Regular cardiac myocyte (primary cell): ENCODE measurements around the gene MED22. TPM values are rescaled to one million over a fixed set of nuclear protein-coding genes. Genes with fewer than 3 reads are reported as not detected.

Experiments
- total RNA-seq: library from RNA; depleted of rRNA; stranded (reverse); fragments of >200 nt; gene quantifications from 2 replicates; pipeline ENCODE4 v1.2.3, GENCODE V29; 2014

Gene MED22
- 13.5 and 15.1 TPM in 2 replicates for total RNA-seq

GRCh38 chr9:133347985-133348717 is at the start of gene MED22, which contains the start of gene RPL7A:
Gene MED22 (minus strand): TSS chr9:133348131. CDS start chr9:133346662, 1,469 bp downstream.
Gene RPL7A (plus strand): TSS chr9:133348218. CDS start chr9:133348244, 26 bp downstream.

GRCh38 chr9:133375724-133376654 is 28.1 kb upstream of the MED22 start, which contains the start of the genes STKLD1 and SURF4:
Gene STKLD1 (plus strand): TSS chr9:133376366. CDS start chr9:133376474, 108 bp downstream.
Gene SURF4 (minus strand): TSS chr9:133376060. CDS start chr9:133375969, 91 bp downstream.

GRCh38 chr9:133356391-133357091 is 8.6 kb upstream of the MED22 start, which contains the start of the genes SURF1 and SURF2:
Gene SURF1 (minus strand): TSS chr9:133356487. CDS start chr9:133356453, 34 bp downstream.
Gene SURF2 (plus strand): TSS chr9:133356550. CDS start chr9:133356593, 43 bp downstream.

GRCh38 chr9:133335924-133336811 is 11.8 kb downstream of the MED22 start, which contains the start of gene SURF6:
Gene SURF6 (minus strand): TSS chr9:133336188. CDS start chr9:133336132, 56 bp downstream.

Other genes with a start within 250 kb of the MED22 start
- 23.4 and 38.5 TPM in 2 replicates for gene RALGDS, start 226.9 kb downstream of the MED22 start, total RNA-seq
- 3.3 and 4.5 TPM in 2 replicates for gene GBGT1, start 184.2 kb downstream of the MED22 start, total RNA-seq
- gene OBP2B, start 138.9 kb downstream of the MED22 start, total RNA-seq: not detected in 2 replicates
- gene ABO, start 72.9 kb downstream of the MED22 start, total RNA-seq: not detected in 2 replicates
- gene SURF6, start 11.9 kb downstream of the MED22 start, total RNA-seq: 7.6 and 15.1 TPM in 2 replicates
- gene RPL7A, start 87 bp upstream of the MED22 start, total RNA-seq: 2,629 and 3,058 TPM in 2 replicates
- gene SURF1, start 8.4 kb upstream of the MED22 start, total RNA-seq: 35.5 and 40.3 TPM in 2 replicates
- gene SURF2, start 8.4 kb upstream of the MED22 start, total RNA-seq: 10.1 and 26.1 TPM in 2 replicates
- 726 and 791 TPM in 2 replicates for gene SURF4, start 27.9 kb upstream of the MED22 start, total RNA-seq
- gene STKLD1, start 28.2 kb upstream of the MED22 start, total RNA-seq: 0.19 and 0.85 TPM in 2 replicates
- gene REXO4, start 69.9 kb upstream of the MED22 start, total RNA-seq: 14.7 and 27.8 TPM in 2 replicates
- 1.2 and 1.4 TPM in 2 replicates for gene ADAMTS13, start 74.2 kb upstream of the MED22 start, total RNA-seq
- 2.7 and 5.9 TPM in 2 replicates for gene CACFD1, start 111.8 kb upstream of the MED22 start, total RNA-seq
- 11.3 and 21.1 TPM in 2 replicates for gene SLC2A6, start 131.0 kb upstream of the MED22 start, total RNA-seq
- not detected in 2 replicates for gene MYMK, start 176.8 kb upstream of the MED22 start, total RNA-seq
- 1.2 and 2.8 TPM in 2 replicates for gene ADAMTSL2, start 186.6 kb upstream of the MED22 start, total RNA-seq